H1 (cell line): ENCODE measurements around the gene CACNA2D3.

ENCODE experiments used
- BCL11A ChIP-seq, 2 experiments: IDR thresholded peaks; one replicate each; pipeline ENCODE4 v1.6.1; 2011; ENCODE audit warnings: low read depth in 2 of 2, low read length in 2 of 2, mild to moderate bottlenecking in 2 of 2
- CBX8 ChIP-seq: fragments of 300-800, 300-1000 bp; sonication (generic); IDR thresholded peaks from 2 replicates; pipeline ENCODE4 v1.7.1; 2016; ENCODE audit warnings: low read depth, low read length, borderline replicate concordance
- CEBPB ChIP-seq: IDR thresholded peaks from 2 replicates; pipeline ENCODE4 v1.6.1; 2012; ENCODE audit warnings: low read depth, low read length
- CTCF ChIP-seq, 3 experiments: IDR thresholded peaks; 1 replicate in 2 of 3; 2 replicates in 1 of 3; pipeline versions ENCODE4 v1.5.1 to v1.6.1; 2011; ENCODE audit warnings: low read length in 3 of 3, mild to moderate bottlenecking in 3 of 3, inconsistent platforms in 2 of 3, low read depth in 1 of 3, moderate library complexity in 1 of 3; ENCODE audit not compliant: insufficient read depth in 1 of 3; ENCODE audit errors: control extremely low read depth in 1 of 3
- EP300 ChIP-seq, 2 experiments: IDR thresholded peaks; 1 replicate in 1 of 2; 2 replicates in 1 of 2; pipeline ENCODE4 v1.6.1; 2011 to 2012; ENCODE audit warnings: low read depth in 2 of 2, low read length in 2 of 2, mild to moderate bottlenecking in 2 of 2, borderline replicate concordance in 1 of 2, inconsistent platforms in 1 of 2, moderate library complexity in 1 of 2
- EZH2 ChIP-seq: fragments of 200-600 bp; sonication (generic); IDR thresholded peaks from 2 replicates; pipeline ENCODE4 v1.7.1; 2012; ENCODE audit warnings: low read depth, mild to moderate bottlenecking, moderate library complexity, low read length, inconsistent platforms; ENCODE audit not compliant: severe bottlenecking
- GTF2F1 ChIP-seq: IDR thresholded peaks from 2 replicates; pipeline ENCODE4 v1.6.1; 2012; ENCODE audit warnings: low read depth, low read length, improper control_type of control experiment, borderline replicate concordance
- POLR2AphosphoS5 ChIP-seq: IDR thresholded peaks from 2 replicates; pipeline ENCODE4 v1.6.1; 2011; ENCODE audit warnings: low read depth, low read length
- RAD21 ChIP-seq, 2 experiments: IDR thresholded peaks in 1 of 2; conservative IDR thresholded peaks in 1 of 2; 2 replicates each; pipeline ENCODE4 v1.6.1; 2011; ENCODE audit warnings: low read depth in 2 of 2, low read length in 2 of 2, improper control_type of control experiment in 1 of 2, inconsistent platforms in 1 of 2, mild to moderate bottlenecking in 1 of 2, moderate library complexity in 1 of 2
- RFX5 ChIP-seq: IDR thresholded peaks from 2 replicates; pipeline ENCODE4 v1.6.1; 2011; ENCODE audit warnings: low read depth, low read length, improper control_type of control experiment, borderline replicate concordance
- SIN3A ChIP-seq, 2 experiments: IDR thresholded peaks in 1 of 2; conservative IDR thresholded peaks in 1 of 2; 2 replicates each; pipeline ENCODE4 v1.6.1; 2011 to 2012; ENCODE audit warnings: low read length in 2 of 2, improper control_type of control experiment in 1 of 2, low read depth in 1 of 2, mild to moderate bottlenecking in 1 of 2
- SP1 ChIP-seq: IDR thresholded peaks from 2 replicates; pipeline ENCODE4 v1.6.1; 2011; ENCODE audit warnings: low read depth, low read length
- TEAD4 ChIP-seq: IDR thresholded peaks from 2 replicates; pipeline ENCODE4 v1.6.1; 2012; ENCODE audit warnings: low read depth, low read length, inconsistent platforms, mixed read lengths
- TF ChIP-seq, protein P1 (sequence below): IDR thresholded peaks from 2 replicates; pipeline ENCODE4 v1.6.1; 2011; ENCODE audit warnings: low read length, improper control_type of control experiment

- TF ChIP-seq SIN3A (conservative IDR thresholded peaks at IDR 0.05 in 1 of 2, IDR thresholded peaks at IDR 0.05 in 1 of 2; ENCODE audit: low read depth in 1 of 2, low read length in 2 of 2) = no peak
- no peak for TF ChIP-seq BCL11A (IDR thresholded peaks at IDR 0.05; ENCODE audit: low read depth in 2 of 2, low read length in 2 of 2)
- TF ChIP-seq CTCF (IDR thresholded peaks at IDR 0.05; ENCODE audit: control extremely low read depth in 1 of 3, insufficient read depth in 1 of 3, low read depth in 1 of 3, low read length in 3 of 3) = no peak
- no peak for TF ChIP-seq GTF2F1
- TF ChIP-seq CEBPB = no peak
- no peak for TF ChIP-seq TEAD4
- TF ChIP-seq POLR2AphosphoS5 = no peak
- no peak for TF ChIP-seq CBX8
- TF ChIP-seq EP300 (IDR thresholded peaks at IDR 0.05; ENCODE audit: borderline replicate concordance in 1 of 2, low read depth in 2 of 2, low read length in 2 of 2) = no peak
- TF ChIP-seq, protein P1, sequence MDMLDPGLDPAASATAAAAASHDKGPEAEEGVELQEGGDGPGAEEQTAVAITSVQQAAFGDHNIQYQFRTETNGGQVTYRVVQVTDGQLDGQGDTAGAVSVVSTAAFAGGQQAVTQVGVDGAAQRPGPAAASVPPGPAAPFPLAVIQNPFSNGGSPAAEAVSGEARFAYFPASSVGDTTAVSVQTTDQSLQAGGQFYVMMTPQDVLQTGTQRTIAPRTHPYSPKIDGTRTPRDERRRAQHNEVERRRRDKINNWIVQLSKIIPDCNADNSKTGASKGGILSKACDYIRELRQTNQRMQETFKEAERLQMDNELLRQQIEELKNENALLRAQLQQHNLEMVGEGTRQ = no peak
- TF ChIP-seq RFX5 = no peak
- TF ChIP-seq EZH2 = no peak
- no peak for TF ChIP-seq SP1
- TF ChIP-seq RAD21 (IDR thresholded peaks at IDR 0.05 in 1 of 2, conservative IDR thresholded peaks at IDR 0.05 in 1 of 2; ENCODE audit: low read depth in 2 of 2, low read length in 2 of 2) = no peak
Measured at GRCh38 chr3:54303517-54304375, 181.4 kb downstream of the CACNA2D3 start.
